SIG-M5 (cell line): ENCODE results near the gene KCTD17.

Experiments
- DNase-seq: peaks from one replicate; lab custom pipeline; 2025; lab: John Stamatoyannopoulos, UW

Gene KCTD17

GRCh38 chr22:37043828-37044538 lies 7.6 kb upstream of the KCTD17 start:
- DNase-seq = no peak

DNA sequence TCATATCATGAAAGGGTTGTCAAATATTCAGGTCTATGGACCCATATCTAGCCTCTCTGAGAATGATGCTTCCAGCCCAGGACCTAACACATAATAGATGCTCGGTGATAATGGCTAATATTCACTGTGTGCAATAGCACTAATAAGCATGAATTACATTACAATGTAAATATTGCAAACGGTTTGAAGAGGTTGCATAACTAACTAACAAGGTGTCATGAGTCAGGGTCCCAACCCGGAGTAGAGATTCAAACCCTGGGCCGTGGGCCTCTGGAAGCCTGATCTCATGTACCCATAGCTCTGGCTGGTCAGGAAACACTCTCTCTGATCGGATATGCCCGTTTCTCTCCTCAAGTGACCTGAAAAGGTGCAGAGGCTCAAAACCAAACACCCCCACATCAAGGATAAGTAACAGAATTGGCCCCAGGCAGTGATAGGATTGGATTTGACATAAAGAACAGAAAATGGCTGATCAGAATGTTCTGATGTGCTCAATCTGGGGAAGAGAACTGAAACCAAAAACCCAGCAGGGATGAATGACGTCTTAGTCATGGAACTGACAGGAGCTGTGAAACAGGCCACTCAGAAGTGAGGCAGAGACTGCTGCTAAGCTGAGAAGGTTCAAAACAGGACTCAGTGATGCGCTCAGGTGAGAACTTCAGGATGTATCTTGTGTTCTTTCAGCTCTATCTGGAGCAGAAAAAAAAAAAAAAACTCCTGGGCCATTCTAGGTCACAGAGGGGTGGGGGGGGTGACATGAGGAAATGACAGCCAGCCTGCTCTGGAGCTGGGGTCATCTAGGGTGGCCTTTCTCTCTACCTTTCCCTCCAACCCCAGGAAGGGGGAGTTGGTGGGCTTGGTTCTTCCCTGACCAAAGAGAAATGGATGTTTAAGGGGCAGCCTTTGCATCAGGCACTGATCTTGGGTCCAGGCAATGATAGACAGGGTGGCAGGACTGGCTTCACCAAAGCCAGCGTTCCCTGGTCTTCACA lies 6.6 kb upstream of the KCTD17 start:
- DNase-seq = no peak

DNA sequence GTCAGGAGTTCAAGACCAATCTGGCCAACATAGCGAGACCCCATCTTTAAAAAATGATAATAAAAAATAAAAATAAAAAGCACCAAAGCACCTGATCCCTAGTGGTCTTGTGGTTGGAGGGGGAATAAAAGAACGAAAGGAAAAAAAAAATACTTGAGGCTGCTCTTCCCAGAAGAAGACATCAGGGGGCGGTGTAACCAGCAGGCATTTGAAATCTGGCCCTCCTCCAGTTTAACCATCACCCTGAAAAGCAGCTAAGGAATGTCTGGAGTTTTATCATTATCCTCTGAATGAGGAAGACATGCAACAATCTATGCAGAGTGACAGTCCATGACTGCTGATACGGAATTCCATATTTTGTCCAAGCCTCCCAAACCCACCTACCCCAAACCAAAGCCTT lies 5.6 kb upstream of the KCTD17 start:
- no peak for DNase-seq

DNA sequence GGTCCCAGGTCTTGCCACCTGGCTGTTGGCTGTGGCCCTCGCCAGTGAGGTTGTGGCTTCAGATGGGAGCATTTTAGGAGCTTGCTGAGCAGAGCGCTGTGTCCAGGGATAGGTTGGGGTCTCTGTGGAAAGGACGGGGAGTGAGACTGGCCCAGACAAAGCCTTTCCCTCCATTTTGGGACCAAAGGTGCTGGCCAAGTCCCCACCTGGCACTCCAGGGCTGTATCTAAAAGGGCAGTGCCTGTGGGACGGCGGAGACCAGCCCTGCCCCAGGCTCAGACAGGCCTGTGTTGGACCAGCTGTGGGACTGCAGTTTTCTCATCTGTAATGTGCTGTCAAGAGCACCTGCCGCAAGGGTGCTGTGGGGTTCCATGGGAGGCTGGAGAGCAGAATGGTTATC lies 5.0 kb upstream of the KCTD17 start:
- no peak for DNase-seq

DNA sequence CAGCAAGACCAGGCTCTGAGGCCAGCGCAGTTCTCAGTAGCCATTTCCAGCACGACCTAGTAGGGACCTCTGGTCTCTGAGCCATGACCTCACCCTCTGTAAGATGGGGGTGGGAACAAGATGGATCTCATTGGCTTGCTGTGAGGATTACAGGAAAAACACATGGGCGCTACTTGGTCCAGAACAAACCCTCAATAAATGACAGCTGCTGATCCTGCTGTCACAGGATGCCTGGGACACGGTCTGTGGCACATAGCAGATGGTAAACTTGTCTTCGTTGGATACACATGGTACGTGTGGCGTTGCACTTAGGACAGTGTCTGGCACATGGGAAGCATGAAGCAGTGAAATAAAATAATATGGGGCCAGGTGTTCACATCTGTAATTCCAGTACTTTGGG lies 4.5 kb upstream of the KCTD17 start:
- DNase-seq = no peak

DNA sequence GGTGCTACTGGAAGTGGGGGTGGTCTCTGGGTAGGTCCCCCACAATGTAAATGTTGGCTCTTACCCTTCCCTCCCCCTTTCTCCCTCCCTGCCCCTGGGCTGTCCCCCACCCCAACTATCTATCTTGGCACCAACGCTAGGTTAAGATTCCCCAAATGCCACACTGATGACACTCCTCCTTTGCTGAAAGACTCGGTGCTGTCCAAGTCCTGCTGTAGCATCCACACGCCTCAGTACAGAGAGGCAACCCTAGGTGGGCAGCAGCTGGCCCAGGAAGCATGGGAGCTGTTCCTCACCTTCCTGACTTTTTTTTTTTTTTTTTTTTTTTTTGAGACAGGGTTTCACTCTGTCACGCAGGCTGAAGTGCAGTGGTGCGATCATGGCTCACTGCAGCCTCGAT lies 3.4 kb upstream of the KCTD17 start:
- no peak for DNase-seq

DNA sequence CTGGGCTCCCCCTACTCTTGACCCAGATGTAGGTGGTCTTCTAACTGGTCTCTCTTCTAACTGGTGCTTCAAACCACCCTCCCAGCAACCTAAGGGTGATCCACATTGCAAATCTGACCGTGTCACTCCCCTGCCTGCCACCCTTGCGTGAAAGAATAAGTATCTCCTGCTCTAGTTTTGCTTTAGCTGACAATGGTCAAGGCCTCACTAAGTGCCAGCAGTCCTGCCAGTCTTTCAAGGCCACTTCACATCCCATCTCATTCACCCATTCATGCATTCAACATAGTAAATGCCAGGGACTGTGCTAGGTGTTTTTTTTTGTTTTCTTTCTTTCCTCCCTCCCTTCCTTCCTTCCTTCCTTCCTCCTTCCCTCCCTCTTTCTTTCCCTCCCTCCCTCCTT lies 2.3 kb upstream of the KCTD17 start:
- no peak for DNase-seq

DNA sequence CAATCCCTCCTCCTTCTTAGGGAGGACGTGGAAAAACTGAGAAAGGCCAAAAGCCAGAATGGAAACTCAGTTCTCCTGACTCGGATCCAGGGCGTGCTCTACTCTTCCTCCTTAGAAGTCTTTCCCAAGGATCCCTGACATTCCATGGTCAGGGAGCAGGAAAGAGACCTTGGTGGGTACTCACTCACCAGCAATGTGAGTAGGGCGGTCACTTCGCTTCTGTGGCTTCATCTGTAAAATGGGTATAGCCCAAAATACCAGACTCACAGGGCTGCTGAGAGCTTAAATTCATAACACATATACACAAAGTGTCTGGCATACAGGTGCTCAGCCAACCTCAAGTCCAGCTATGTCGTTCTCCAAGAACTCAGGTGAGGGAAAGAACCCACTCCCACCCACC lies 629 bp upstream of the KCTD17 start:
- DNase-seq = no peak

GRCh38 chr22:37052386-37053309 lies 1.1 kb downstream of the KCTD17 start:
- DNase-seq = no peak

DNA sequence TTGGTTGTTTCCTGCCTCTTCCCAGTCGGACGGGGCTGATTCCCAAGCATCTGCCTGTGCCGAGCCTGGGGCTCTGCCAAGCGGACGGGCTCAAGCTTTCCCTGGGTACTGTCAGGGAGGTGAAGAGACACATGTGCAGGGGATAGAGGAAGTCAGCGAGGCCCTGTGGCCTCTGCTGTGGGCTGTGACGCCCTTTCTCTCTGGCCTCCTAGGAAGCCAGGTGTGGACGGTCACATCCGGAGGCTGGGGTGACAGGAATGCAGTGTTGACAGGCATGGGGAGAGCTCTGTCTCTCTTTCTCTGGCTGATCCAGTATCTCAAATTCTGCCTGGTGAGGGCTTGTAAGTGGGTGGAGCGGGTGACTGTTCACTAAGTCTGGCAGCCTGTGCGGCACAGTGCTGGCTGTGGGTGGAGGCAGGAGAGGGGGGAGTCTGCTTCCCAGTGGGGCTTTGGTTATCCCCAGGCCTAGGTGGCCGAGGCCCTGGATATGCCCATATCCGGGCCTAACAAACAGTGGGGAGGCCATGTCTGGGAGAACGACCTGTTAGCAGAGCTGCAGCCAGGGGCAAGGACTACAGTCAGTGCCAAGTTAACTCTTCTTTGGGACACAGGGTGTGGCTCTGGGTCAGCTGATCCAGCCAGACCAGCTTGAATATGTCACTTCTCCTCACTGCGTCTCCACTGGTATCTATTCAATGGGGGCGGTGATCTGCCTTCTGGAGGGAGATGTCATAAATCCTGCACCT lies 1.9 kb downstream of the KCTD17 start:
- DNase-seq = no peak

DNA sequence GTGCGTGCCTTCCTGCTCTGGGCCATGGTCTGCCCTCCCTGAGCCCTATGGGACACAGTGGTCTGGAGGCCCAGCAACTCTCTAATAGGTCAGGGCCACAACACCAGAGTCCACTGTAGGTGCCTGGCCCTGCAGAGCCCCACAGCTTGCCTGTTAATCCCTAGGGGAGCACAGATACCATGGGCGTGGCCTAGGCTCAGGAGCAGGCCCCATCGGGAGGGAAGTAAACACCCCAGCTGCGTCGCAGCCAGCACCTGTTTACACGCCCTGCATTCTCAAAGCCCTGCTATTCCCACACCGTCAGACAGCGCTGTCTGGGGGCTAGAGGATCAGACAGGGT lies 2.5 kb downstream of the KCTD17 start:
- DNase-seq = no peak

DNA sequence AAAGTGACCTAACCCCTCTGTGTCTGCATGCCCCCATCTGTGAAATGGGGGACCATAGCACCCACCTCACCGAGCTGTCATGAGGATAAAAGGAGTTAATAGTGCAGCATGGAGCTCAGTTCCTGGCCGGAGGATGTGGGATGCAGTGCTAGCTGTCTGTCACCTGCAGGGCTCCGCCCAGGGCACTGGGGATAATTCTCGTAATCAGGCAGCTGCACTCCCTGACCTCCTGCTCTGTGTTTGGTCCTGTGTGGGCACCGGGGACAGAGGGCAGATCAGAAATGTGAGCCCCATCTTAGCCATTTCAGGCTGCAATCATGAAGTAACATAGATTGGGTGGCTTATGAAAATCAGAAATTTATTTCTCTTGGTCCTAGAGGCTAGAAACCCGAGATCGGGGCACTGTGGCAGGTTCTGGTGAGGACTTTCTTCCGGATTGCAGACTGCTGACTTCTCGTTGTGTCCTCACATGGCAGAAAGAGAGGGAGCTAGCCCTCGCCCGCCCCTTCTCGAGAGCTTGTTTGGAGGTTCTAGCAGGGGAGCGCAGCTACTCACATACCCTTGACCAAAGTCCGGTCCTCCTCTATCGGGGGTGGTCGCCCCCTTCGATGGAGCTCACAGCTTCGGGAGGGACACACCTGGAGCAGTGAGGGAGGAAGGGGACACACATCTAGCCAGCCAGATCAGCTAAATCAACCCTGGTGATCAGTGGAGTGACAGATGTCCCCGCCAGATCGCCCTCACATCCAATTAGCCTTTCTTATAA lies 3.2 kb downstream of the KCTD17 start:
- DNase-seq = no peak

DNA sequence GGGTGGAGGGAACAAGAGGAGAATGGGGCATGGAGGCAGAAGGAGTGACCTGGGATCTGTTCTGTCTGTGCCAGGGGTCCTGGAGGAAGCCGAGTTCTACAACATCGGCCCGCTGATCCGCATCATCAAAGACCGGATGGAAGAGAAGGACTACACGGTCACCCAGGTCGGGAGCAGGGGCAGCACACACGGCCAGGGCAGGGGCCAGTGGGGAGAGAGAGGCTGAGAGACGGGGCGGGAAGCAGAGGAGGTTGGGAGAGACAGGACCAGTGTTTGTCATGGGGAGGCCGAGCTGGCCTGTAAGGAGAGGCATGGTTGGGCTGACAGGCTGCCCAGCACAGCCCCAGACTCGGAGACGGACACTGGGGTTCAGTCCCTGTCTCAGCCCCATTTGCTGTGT lies 4.7 kb downstream of the KCTD17 start:
- no peak for DNase-seq

DNA sequence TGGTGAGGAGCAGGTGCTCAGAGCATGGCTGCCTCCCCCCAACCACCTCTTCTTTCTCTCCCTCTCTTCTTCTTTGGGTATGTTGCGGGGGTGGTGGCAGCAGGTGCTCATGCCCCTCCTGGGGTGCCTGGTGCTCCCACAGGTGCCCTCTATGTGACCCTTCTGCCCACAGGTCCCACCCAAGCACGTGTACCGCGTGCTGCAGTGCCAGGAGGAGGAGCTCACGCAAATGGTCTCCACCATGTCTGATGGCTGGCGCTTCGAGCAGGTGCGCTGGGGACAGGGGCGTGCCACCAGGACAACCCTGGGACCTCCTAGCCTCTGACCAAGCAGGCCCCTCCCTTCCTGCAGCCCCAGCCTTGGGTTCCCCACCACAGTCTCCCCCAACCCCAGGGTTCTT lies 5.7 kb downstream of the KCTD17 start:
- DNase-seq = no peak

- no peak for DNase-seq
These were observed 6.4 kb downstream of the KCTD17 start for GRCh38 chr22:37057796-37058510.

GRCh38 chr22:37058917-37059701 lies 7.6 kb downstream of the KCTD17 start:
- DNase-seq = no peak

GRCh38 chr22:37059876-37060449 lies 8.4 kb downstream of the KCTD17 start:
- DNase-seq = no peak

DNA sequence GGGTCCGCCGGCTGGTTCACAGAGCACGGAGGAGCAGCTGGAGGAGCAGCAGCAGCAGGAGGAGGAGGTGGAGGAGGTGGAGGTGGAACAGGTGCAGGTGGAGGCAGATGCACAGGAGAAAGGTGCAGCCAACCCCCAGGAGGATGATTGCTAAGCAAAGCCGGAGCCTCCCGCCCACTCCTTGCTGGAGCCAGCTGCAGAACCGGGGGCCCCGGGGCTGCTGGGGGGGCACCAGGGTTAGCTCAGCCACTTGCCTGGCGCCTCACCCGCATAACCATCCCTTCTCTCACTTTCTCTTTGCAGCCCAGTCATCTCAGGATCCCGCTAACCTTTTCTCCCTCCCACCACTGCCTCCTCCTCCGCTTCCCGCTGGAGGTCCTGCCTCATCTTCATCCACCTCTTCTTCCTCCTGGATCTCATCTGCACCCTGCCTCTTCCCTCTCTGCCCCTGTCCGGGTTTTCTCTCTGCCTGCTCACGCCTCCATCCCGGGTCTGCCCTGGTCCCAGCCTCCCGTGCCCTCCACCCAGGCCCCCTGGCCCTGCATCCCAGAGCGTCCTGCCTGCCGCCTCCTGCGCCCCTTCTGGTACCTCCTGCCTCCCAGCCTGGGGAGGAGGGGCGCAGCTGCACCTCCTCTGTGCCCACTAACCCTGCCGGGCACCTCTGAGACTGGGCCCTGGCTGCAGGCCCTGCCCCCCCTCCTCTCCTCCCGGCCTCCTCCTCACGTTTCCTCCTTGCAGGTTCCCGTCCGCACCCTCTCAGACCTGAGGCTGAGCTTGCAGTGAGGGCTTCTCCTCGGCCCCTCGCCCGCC lies 9.5 kb downstream of the KCTD17 start:
- DNase-seq = no peak
